ENCODE data around the gene NFXL1.

GRCh38 chr4:47939456-47939855 lies 25.1 kb upstream of the NFXL1 start:
- no peak for TF ChIP-seq POLR2AphosphoS5 (IDR thresholded peaks at IDR 0.05; ENCODE audit: low read depth, low read length)
- TF ChIP-seq TAF1 (IDR thresholded peaks at IDR 0.05; ENCODE audit: borderline replicate concordance, insufficient read depth, low read length): no peak
- no peak for TF ChIP-seq REST (IDR thresholded peaks at IDR 0.05; ENCODE audit: insufficient read depth in 1 of 2, low read depth in 2 of 2, low read length in 2 of 2)
- TF ChIP-seq SIN3A (IDR thresholded peaks at IDR 0.05; ENCODE audit: borderline replicate concordance, insufficient read depth, low read length): no peak
- TF ChIP-seq FOXP2 (optimal IDR thresholded peaks at IDR 0.05; ENCODE audit: borderline replicate concordance, extremely low read depth, extremely low read length, insufficient read depth): no peak

Measured in PFSK-1 (cell line).